OCI-LY1 (cell line): Measurements from ENCODE around the gene CMTM8.

Experiments
- EZH2 ChIP-seq: fragments of 200-600 bp; sonication (generic), shearing (Covaris generic); IDR thresholded peaks from 2 replicates; pipeline ENCODE4 v1.8.0; 2017; ENCODE audit warnings: borderline replicate concordance, mixed run types, mild to moderate bottlenecking, antibody characterized with exemption, low read length, moderate library complexity, mixed read lengths
- TF ChIP-seq, protein P1 (sequence below): fragments of 200-600 bp; sonication (generic), shearing (Covaris generic); IDR thresholded peaks from 2 replicates; pipeline ENCODE4 v1.5.1; 2017; ENCODE audit warnings: mild to moderate bottlenecking, antibody characterized with exemption, low read length, moderate library complexity, mixed read lengths

DNA sequence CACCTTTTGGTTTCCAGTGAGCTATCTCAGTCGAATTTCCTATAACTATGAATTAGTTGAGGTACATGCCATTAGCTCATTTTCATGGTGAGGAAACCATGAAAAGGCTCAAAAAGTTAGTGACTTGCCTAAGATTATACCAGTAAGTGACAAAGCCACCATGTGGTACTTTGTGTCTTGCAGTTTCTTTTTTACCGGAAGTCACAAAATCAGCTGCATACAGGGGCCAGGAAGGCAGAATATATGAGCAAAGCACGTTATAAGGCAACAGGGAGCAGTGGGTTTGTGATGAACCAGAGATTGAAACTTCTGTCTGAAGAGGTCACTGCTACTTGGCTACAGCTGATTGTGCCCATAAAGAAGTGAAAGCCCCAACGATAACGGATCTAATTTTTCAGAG is 50.3 kb downstream of the CMTM8 start:
- TF ChIP-seq, protein P1, sequence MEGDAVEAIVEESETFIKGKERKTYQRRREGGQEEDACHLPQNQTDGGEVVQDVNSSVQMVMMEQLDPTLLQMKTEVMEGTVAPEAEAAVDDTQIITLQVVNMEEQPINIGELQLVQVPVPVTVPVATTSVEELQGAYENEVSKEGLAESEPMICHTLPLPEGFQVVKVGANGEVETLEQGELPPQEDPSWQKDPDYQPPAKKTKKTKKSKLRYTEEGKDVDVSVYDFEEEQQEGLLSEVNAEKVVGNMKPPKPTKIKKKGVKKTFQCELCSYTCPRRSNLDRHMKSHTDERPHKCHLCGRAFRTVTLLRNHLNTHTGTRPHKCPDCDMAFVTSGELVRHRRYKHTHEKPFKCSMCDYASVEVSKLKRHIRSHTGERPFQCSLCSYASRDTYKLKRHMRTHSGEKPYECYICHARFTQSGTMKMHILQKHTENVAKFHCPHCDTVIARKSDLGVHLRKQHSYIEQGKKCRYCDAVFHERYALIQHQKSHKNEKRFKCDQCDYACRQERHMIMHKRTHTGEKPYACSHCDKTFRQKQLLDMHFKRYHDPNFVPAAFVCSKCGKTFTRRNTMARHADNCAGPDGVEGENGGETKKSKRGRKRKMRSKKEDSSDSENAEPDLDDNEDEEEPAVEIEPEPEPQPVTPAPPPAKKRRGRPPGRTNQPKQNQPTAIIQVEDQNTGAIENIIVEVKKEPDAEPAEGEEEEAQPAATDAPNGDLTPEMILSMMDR, result no peak
- no peak for TF ChIP-seq EZH2
